ENCODE measurements around the gene PGC.

DNA sequence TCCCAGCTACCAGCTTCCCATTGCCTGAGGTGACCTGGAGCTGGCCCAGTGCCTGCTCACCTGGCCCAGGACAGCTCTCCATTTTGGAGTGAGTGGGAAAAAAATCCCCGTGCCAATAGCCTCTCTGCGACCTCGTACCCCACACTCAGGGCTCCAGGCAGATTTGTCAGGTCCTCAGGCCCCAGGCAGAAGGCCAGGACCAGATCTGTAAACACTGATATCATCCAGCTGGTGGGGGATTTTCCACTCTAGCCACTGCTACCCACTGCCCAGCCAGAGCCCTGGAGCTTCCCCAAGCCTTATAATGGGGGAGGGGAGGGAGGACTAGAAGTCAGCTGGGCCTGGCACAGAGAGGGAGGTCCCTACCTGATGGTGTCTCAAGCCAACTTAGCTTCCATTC is 1.3 kb upstream of the PGC start:
- TF ChIP-seq, protein P1, sequence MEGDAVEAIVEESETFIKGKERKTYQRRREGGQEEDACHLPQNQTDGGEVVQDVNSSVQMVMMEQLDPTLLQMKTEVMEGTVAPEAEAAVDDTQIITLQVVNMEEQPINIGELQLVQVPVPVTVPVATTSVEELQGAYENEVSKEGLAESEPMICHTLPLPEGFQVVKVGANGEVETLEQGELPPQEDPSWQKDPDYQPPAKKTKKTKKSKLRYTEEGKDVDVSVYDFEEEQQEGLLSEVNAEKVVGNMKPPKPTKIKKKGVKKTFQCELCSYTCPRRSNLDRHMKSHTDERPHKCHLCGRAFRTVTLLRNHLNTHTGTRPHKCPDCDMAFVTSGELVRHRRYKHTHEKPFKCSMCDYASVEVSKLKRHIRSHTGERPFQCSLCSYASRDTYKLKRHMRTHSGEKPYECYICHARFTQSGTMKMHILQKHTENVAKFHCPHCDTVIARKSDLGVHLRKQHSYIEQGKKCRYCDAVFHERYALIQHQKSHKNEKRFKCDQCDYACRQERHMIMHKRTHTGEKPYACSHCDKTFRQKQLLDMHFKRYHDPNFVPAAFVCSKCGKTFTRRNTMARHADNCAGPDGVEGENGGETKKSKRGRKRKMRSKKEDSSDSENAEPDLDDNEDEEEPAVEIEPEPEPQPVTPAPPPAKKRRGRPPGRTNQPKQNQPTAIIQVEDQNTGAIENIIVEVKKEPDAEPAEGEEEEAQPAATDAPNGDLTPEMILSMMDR (IDR thresholded peaks at IDR 0.05): no peak
- TF ChIP-seq CREB1 (CRISPR knock-in tag; IDR thresholded peaks at IDR 0.05) (no peak), ELF4 (CRISPR knock-in tag; IDR thresholded peaks at IDR 0.05; ENCODE audit: low read depth) (no peak), ETV6 (CRISPR knock-in tag; IDR thresholded peaks at IDR 0.05) (no peak), FOXP1 (CRISPR knock-in tag; IDR thresholded peaks at IDR 0.05; ENCODE audit: borderline replicate concordance) (no peak), ZNF317 (CRISPR knock-in tag; IDR thresholded peaks at IDR 0.05; ENCODE audit: borderline replicate concordance, low read depth) (no peak), SP1 (CRISPR knock-in tag; conservative IDR thresholded peaks at IDR 0.05) (no peak), JUN (CRISPR knock-in tag; IDR thresholded peaks at IDR 0.05) (no peak), ZNF263 (CRISPR knock-in tag; IDR thresholded peaks at IDR 0.05; ENCODE audit: low read depth) (no peak), NFE2L1 (CRISPR knock-in tag; IDR thresholded peaks at IDR 0.05) (no peak)
- TF ChIP-seq, protein P2, sequence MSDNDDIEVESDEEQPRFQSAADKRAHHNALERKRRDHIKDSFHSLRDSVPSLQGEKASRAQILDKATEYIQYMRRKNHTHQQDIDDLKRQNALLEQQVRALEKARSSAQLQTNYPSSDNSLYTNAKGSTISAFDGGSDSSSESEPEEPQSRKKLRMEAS (CRISPR knock-in tag; IDR thresholded peaks at IDR 0.05): no peak
- TF ChIP-seq, protein P3, sequence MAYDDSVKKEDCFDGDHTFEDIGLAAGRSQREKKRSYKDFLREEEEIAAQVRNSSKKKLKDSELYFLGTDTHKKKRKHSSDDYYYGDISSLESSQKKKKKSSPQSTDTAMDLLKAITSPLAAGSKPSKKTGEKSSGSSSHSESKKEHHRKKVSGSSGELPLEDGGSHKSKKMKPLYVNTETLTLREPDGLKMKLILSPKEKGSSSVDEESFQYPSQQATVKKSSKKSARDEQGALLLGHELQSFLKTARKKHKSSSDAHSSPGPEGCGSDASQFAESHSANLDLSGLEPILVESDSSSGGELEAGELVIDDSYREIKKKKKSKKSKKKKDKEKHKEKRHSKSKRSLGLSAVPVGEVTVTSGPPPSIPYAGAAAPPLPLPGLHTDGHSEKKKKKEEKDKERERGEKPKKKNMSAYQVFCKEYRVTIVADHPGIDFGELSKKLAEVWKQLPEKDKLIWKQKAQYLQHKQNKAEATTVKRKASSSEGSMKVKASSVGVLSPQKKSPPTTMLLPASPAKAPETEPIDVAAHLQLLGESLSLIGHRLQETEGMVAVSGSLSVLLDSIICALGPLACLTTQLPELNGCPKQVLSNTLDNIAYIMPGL (CRISPR knock-in tag; IDR thresholded peaks at IDR 0.05): no peak
